Right lobe of liver (tissue), 6 donors: ENCODE measurements around the gene NRP2. TPM values are rescaled to one million over a fixed set of nuclear protein-coding genes. Genes with fewer than 3 reads are reported as not detected.

ENCODE experiments used
- ATAC-seq, 4 donors: fragments of 200-7000 bp; cut with Tn5 transposase; one replicate each; pipeline ENCODE4 v1.9.1; 2020; ENCODE audit warnings: mild to moderate bottlenecking in 4 of 4, moderate library complexity in 4 of 4
- DNase-seq, 3 donors: peaks; one replicate each; pipeline ENCODE4 v3.0.0-alpha.2; 2020
- H3K27ac ChIP-seq, 3 donors: fragments of 200-600 bp; one replicate each; pipeline ENCODE4 v1.8.0; 2022
- H3K27me3 ChIP-seq, 2 donors: fragments of 200-600 bp; one replicate each; pipeline ENCODE4 v1.8.0; 2022
- H3K36me3 ChIP-seq, 4 donors: fragments of 200-600 bp; sonication (generic) in 1 of 4; one replicate each; pipeline versions ENCODE4 v1.5.1 to v1.8.0; 2017 to 2022; ENCODE audit warnings: control low read depth in 1 of 4
- H3K4me1 ChIP-seq, 4 donors: fragments of 200-600 bp; sonication (generic) in 1 of 4; one replicate each; pipeline versions ENCODE4 v1.5.1 to v1.8.0; 2017 to 2022; ENCODE audit warnings: control low read depth in 1 of 4
- H3K4me3 ChIP-seq, 3 donors: fragments of 200-600 bp; one replicate each; pipeline ENCODE4 v1.8.0; 2022
- H3K9me3 ChIP-seq, 4 donors: fragments of 200-600 bp; sonication (generic) in 1 of 4; one replicate each; pipeline versions ENCODE4 v1.5.1 to v1.8.0; 2017 to 2022; ENCODE audit warnings: control low read depth in 1 of 4
- CTCF ChIP-seq, 4 donors: fragments of 200-600 bp in 3 of 4; fragments of 450-650 bp in 1 of 4; IDR thresholded peaks; one replicate each; pipeline versions ENCODE4 v1.5.1 to v1.8.0; 2016 to 2022; ENCODE audit warnings: antibody characterized with exemption in 4 of 4, mild to moderate bottlenecking in 2 of 4
- POLR2A ChIP-seq: fragments of 450-650 bp; IDR thresholded peaks from one replicate; pipeline ENCODE4 v1.6.1; 2017; ENCODE audit warnings: antibody characterized with exemption, mild to moderate bottlenecking
- WGBS: methylation state at CpG from one replicate; pipeline ENCODE4 v1.1.6; 2018; ENCODE audit warnings: low coverage, low lambda C conversion rate; ENCODE audit not compliant: insufficient coverage; ENCODE audit errors: missing lambda C conversion rate; 5-methylcytosine and 5-hydroxymethylcytosine counted together
- intact Hi-C, 2 donors: fragments of 100-400 bp; cut with DNase I; formaldehyde crosslinking; loops; one replicate each; pipeline versions ENCODE4 v1.11.2 to v1.14.1; 2022
- total RNA-seq, 6 experiments: library from RNA; depleted of rRNA in 2 of 6; stranded (reverse); fragments of >200 nt in 2 of 6; fragmentation: NEBNext Ultra II Directional in 3 of 6; extraction: Animal tissue kit (Norgen Biotek cat#: 25700) in 3 of 6; gene quantifications; one replicate each; pipeline versions ENCODE4 v1.1.0 to v1.2.4, GENCODE V29; 2016 to 2023
- donor health status: DM: no; HTN: yes; CAD: no.
- donor health status: DM: no; HTN: no; CAD: no.
- donor health status: DM: no; HTN: no; CAD: no.
- donor health status: DM: no; HTN: yes; CAD: no.
- donor health status: DM: no; HTN: yes; CAD: no.

Gene NRP2
- total RNA-seq, 6 experiments from 2014 or later = 5.5 to 23.7 (median 8.6) TPM

GRCh38 chr2:205811387-205811786 is 129.1 kb downstream of the NRP2 start:
- intact Hi-C loops = no loop called here
- DNase-seq = no peak
- no peak overlapping the region for H3K4me3 ChIP-seq
- no peaks in the 10 kb centered on the region for H3K36me3 ChIP-seq
- H3K9me3 ChIP-seq = no peaks in the 10 kb centered on the region
- no peaks in the 10 kb centered on the region for H3K27me3 ChIP-seq
- ATAC-seq = no peak
- WGBS = 80% methylated on average over 1 of the region's 1 CpG
- TF ChIP-seq CTCF (IDR thresholded peaks at IDR 0.05) (no peak), POLR2A (no peak)
- peaks cover 0 to 5% (median 0%) of the 10 kb centered on the region in 4 donors for H3K4me1 ChIP-seq
- H3K27ac ChIP-seq = no peak overlapping the region

- H3K9me3 ChIP-seq = no peaks in the 10 kb centered on the region
- WGBS = 40% methylated on average over 1 of the region's 1 CpG
- ATAC-seq = no peak
- intact Hi-C loops = no loop called here
- no peak overlapping the region for H3K27ac ChIP-seq
- no peaks in the 10 kb centered on the region for H3K4me1 ChIP-seq
- no peak for DNase-seq
- H3K27me3 ChIP-seq = no peaks in the 10 kb centered on the region
- H3K4me3 ChIP-seq = no peak overlapping the region
- H3K36me3 ChIP-seq = no peaks in the 10 kb centered on the region
- no peak for TF ChIP-seq POLR2A
- TF ChIP-seq CTCF (IDR thresholded peaks at IDR 0.05) = no peak
Observed at GRCh38 chr2:205814039-205814364, 131.7 kb downstream of the NRP2 start.

GRCh38 chr2:205815673-205816072 is 133.4 kb downstream of the NRP2 start:
- DNase-seq (no peak), ATAC-seq (no peak)
- no peak overlapping the region for H3K4me3 ChIP-seq
- intact Hi-C loops = no loop called here
- 48% methylated on average over 2 of the region's 3 CpGs for WGBS
- H3K27ac ChIP-seq = no peak overlapping the region
- H3K27me3 ChIP-seq = no peaks in the 10 kb centered on the region
- H3K36me3 ChIP-seq = no peaks in the 10 kb centered on the region
- H3K4me1 ChIP-seq = no peaks in the 10 kb centered on the region
- H3K9me3 ChIP-seq = no peaks in the 10 kb centered on the region
- TF ChIP-seq CTCF (IDR thresholded peaks at IDR 0.05) (no peak), POLR2A (no peak)

- TF ChIP-seq POLR2A (no peak), CTCF (IDR thresholded peaks at IDR 0.05) (no peak)
- H3K27me3 ChIP-seq = no peaks in the 10 kb centered on the region
- intact Hi-C loops = no loop called here
- no peaks in the 10 kb centered on the region for H3K36me3 ChIP-seq
- DNase-seq = no peak
- H3K9me3 ChIP-seq = no peaks in the 10 kb centered on the region
- H3K4me3 ChIP-seq = no peak overlapping the region
- H3K27ac ChIP-seq = no peak overlapping the region
- ATAC-seq = no peak
- H3K4me1 ChIP-seq = no peaks in the 10 kb centered on the region
Observed at GRCh38 chr2:205816268-205816667, 134.0 kb downstream of the NRP2 start.

- intact Hi-C loops = no loop called here
- ATAC-seq (no peak), DNase-seq (no peak)
- no peak overlapping the region for H3K4me3 ChIP-seq
- 92% methylated on average over 2 of the region's 2 CpGs for WGBS
- H3K36me3 ChIP-seq = no peaks in the 10 kb centered on the region
- no peaks in the 10 kb centered on the region for H3K27me3 ChIP-seq
- no peaks in the 10 kb centered on the region for H3K9me3 ChIP-seq
- no peaks in the 10 kb centered on the region for H3K4me1 ChIP-seq
- TF ChIP-seq CTCF (IDR thresholded peaks at IDR 0.05) (no peak), POLR2A (no peak)
- H3K27ac ChIP-seq = no peak overlapping the region
Observed at GRCh38 chr2:205822579-205822978, 140.3 kb downstream of the NRP2 start.
